Right lobe of liver (tissue), 4 donors: Measurements from ENCODE around the gene TCFL5.

ENCODE experiments used
- POLR2A ChIP-seq: fragments of 450-650 bp; IDR thresholded peaks from one replicate; pipeline ENCODE4 v1.6.1; 2017; ENCODE audit warnings: antibody characterized with exemption, mild to moderate bottlenecking
- TF ChIP-seq, protein P1 (sequence below), 4 donors: fragments of 200-600 bp in 3 of 4; fragments of 450-650 bp in 1 of 4; IDR thresholded peaks; one replicate each; pipeline versions ENCODE4 v1.5.1 to v1.8.0; 2016 to 2022; ENCODE audit warnings: antibody characterized with exemption in 4 of 4, mild to moderate bottlenecking in 2 of 4
- donor health status: DM: no; HTN: no; CAD: no.
- donor health status: DM: no; HTN: no; CAD: no.
- donor health status: DM: no; HTN: yes; CAD: no.

DNA sequence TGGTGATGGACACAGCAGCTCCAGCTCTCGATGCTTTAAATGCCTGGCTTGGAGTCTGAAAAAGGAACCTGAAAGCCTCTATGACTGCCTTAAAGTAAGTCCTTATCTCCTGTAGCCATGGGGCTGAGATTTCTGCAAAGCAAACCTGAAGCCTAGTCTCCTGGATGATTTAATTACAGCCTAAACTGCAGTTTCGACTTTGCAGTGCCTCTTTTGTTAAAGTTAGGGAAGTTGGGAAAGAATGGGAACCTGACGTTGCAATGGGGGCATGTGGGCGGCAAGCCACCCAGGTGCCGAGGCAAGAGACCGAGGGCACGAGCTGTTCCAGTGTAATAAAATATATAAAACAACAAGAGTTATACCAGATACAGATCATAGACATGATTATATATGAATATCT is 11.7 kb upstream of the TCFL5 start:
- TF ChIP-seq, protein P1, sequence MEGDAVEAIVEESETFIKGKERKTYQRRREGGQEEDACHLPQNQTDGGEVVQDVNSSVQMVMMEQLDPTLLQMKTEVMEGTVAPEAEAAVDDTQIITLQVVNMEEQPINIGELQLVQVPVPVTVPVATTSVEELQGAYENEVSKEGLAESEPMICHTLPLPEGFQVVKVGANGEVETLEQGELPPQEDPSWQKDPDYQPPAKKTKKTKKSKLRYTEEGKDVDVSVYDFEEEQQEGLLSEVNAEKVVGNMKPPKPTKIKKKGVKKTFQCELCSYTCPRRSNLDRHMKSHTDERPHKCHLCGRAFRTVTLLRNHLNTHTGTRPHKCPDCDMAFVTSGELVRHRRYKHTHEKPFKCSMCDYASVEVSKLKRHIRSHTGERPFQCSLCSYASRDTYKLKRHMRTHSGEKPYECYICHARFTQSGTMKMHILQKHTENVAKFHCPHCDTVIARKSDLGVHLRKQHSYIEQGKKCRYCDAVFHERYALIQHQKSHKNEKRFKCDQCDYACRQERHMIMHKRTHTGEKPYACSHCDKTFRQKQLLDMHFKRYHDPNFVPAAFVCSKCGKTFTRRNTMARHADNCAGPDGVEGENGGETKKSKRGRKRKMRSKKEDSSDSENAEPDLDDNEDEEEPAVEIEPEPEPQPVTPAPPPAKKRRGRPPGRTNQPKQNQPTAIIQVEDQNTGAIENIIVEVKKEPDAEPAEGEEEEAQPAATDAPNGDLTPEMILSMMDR (IDR thresholded peaks at IDR 0.05): no peak
- TF ChIP-seq POLR2A: no peak
